GM12872 (cell line): ENCODE measurements around the gene UVSSA.

Experiments
- TF ChIP-seq, protein P1 (sequence below): IDR thresholded peaks from 3 replicates; pipeline ENCODE4 v1.5.1; 2011; ENCODE audit warnings: low read depth, mild to moderate bottlenecking, low read length, moderate library complexity; ENCODE audit not compliant: insufficient read depth

Gene UVSSA

DNA sequence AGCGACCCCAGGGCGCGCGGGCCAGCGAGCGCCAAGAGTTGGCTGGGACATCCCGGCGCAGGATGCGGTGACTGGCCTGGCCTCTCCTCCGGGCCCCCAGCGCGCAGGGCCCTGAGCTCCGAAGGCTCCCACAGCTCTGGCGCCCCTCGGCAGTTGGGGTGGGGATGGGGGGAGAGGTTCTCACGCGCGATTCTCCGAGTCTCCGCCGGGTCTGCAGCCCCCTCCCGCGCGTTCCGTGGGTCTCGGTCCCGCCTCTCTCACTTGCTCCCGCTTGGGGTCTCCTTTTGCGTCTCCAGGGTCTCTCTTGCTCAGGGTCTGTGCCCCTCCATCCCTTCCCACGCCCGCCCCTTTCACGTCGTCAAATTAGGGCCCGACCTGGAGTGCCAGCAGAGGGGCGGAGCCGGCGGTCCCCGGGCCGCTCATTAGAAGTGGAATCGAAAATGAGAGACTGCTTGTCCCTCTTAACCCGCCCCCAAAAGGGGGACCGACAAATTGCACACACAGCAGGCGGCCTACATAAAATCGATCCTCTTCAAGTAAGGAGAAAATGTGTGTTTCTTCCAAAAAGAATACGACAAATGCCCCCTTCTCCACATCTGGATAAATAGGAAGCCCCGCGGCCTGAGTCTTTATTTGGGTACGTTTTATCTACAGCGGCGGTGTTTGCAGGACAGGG, 60.1 kb downstream of the UVSSA start:
- TF ChIP-seq, protein P1, sequence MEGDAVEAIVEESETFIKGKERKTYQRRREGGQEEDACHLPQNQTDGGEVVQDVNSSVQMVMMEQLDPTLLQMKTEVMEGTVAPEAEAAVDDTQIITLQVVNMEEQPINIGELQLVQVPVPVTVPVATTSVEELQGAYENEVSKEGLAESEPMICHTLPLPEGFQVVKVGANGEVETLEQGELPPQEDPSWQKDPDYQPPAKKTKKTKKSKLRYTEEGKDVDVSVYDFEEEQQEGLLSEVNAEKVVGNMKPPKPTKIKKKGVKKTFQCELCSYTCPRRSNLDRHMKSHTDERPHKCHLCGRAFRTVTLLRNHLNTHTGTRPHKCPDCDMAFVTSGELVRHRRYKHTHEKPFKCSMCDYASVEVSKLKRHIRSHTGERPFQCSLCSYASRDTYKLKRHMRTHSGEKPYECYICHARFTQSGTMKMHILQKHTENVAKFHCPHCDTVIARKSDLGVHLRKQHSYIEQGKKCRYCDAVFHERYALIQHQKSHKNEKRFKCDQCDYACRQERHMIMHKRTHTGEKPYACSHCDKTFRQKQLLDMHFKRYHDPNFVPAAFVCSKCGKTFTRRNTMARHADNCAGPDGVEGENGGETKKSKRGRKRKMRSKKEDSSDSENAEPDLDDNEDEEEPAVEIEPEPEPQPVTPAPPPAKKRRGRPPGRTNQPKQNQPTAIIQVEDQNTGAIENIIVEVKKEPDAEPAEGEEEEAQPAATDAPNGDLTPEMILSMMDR, result no peak

DNA sequence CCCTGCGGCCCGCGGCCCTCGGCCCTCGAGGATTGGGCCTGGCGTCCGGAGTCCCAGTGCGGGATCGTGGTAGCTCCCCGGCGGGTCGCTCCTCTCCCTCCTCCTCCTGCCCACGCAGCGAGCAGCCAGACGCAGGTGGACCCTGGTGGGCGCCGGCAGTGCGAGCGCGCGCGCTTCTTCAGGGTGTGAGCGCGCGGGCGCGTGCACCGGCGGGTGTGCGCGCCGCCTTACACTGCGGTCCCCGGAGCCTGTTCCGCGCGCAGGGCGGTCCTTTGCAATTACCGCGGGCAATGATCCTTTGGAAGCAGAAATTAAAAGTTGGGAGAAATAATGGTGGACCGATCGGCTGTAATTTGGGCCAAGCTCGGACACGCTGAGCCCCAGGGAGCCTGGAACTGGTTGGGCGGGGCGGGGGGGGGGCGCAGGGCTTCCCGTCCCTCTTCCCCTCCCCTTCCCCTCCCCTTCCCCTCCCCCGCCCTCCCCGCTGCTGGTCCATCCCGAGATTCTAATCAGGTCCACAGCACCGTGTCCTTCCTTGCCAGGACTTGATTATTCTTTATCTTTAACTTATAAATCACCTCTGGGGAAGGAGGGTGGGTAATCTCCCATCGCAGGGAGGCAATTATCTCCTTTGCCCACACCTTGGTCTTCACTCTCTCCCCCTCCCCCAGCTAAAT, 60.8 kb downstream of the UVSSA start:
- TF ChIP-seq, protein P1, result no peak

DNA sequence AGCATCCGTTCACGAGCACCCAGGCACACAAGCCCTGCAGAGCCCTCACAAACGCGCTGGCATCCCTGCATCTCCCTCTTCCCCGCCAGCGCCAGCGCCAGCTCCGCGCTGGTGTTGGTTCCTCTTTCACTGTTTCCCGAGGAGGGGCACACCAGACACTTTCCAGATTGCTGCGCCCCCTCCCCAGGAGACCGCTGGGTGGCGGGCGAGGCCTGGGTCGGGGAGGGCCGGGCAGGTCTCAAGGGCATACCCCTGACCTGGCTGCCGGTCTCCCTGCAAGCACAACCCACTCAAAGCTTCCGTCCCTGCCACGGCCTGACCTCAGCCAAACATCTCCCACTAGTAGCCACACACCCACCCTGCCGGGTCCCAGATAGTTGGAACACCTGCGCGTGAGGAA, 61.4 kb downstream of the UVSSA start:
- TF ChIP-seq, protein P1, result no peak

DNA sequence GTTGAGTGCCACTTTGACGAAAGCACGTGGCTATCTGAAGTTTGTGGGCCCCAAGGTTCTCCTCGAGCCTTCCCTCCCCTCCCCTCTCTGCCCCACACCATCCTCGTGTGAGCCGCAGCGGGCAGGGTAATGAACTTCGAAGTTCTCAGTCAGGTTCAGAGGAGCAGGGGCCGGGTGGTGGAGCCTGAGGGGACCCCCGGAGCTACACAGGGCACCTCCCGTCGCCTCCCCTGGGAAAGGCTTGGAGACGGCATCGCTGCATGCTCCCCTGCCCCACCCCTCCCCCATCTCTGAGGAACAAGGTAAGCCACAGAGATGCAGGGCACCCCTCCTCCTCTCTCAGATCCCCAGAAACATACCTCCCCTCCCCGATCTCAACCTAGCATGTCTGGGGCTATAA, 62.1 kb downstream of the UVSSA start:
- TF ChIP-seq, protein P1, result no peak

DNA sequence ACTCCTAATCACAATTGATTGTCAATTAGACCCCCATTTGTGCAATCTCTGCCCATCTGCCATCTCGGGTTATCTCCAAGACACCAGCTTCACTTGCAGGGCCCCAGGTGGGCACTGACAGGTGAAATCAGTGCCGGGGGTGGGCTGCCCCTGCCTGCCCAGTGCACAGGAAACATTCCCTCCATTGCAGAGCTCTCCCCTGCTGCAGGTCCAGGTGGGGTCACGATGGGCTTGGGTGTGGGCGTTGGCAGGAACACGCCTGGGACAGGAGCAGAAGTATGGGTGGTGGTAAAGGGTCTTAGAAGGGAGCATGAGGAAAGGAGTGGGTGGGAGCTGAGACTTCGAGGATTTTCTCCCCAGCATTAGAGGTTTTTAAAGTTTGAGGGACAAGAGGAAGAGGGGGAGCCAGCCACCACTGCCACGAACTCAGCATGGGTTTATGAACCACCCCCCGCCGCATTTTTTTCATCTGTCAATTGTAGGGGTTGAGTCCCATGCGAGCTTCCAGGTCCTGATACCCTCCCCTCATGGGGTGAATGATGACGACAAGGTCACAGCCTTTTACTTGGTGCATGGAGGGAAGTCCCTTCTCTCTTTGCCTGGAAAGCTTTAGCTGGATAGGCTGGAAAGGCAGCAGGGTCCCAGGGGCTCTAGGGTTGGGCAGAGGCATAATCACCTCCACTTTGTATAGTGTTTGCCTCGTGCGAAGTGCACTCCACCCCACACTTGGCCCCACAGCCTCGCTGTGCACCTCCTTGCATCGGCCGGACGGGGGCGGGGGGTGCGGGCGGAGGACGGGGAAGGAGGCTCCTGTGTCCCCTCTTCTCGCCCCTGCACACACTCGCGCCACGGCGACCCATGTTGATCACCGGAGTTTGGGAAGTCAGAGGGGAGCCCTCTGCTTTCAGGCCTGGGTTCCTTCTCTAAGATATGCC, 62.8 kb downstream of the UVSSA start:
- TF ChIP-seq, protein P1, result no peak

DNA sequence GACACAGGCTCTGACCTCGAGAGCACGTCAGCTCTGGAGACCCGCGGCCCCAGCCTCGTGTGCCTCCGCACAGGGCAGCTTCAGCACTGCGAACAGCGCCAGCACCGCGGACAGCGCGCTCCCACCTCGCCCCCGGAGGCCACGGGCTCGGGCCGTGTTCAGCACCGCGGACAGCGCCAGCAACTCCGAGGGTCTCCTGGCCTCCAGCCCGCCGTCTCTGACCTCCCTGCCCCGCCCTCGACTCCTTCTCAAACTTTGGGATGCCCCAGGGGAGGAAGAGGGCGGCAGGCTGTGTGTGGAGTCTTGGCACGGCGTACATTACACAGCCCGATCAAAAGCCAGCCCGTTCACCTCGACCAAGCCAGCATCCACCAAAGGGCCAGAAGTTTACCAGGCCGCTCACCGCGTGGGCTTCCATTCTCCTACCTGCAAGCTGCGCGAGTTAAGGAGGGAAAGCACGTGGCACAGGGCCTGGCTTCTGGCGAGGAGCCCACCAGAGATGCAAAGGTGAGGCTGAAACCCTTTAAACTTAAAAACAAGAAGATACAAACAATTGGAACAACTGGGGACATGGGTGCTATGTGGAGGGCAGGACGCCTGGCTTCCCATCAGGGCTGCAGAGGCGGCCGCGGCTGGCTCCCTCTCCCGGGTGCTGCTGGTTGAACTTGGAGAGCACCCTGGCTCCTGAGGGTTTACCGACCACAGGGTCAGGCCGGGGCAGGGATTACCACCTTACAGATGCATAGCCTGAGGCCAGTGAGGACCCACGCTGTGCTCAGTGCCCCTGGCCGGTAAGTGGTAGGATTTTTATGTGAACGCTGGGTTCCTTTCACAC, 63.7 kb downstream of the UVSSA start:
- TF ChIP-seq, protein P1, result no peak
